Measurements from ENCODE around the gene TBC1D16. TPM values are rescaled to one million over a fixed set of nuclear protein-coding genes. Genes with fewer than 3 reads are reported as not detected.
A peak's percentile ranks its signal among the peaks of the same experiment; 100 is the strongest.

TBC1D16 gene
- total RNA-seq, 2 experiments from 2014 or later, result 0.38 to 0.74 TPM

DNA sequence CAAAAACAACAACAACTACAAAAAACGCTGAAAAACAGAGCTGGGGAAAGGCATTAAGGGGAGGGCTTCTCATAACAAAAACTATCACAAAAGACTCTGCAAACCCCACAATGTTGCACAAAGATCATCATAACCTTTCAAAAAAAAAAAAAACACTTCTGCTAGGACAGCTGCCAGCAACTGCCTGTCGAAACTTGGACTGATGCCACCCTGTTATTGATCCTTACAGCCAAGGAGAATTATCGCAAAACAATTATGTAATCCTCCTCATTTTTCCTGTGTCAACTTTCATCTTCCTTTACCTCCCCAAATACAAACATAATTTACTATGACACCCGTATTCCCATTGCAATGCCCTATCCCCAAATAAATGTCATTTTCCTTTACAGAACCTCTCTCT is 10.0 kb upstream of the TBC1D16 start:
- Histone ChIP-seq H3K9me2 (ENCODE audit: insufficient read depth, low read length) (no peaks in the 10 kb centered on the region), H3K4me3 (ENCODE audit: low read depth, low read length, poor library complexity, severe bottlenecking) (no peak overlapping the region), H3K36me3 (ENCODE audit: insufficient read depth, low read length) (no peaks in the 10 kb centered on the region), H3K4me2 (ENCODE audit: low read length) (no peak overlapping the region), H3K4me1 (ENCODE audit: insufficient read depth, low read length, poor library complexity, severe bottlenecking) (no peaks in the 10 kb centered on the region), H3K27ac (ENCODE audit: low read depth, low read length, poor library complexity, severe bottlenecking) (no peak overlapping the region), H3K9me3 (ENCODE audit: low read length) (no peaks in the 10 kb centered on the region), H2AFZ (ENCODE audit: low read length) (no peak overlapping the region), H4K20me1 (ENCODE audit: insufficient read depth, low read length) (no peaks in the 10 kb centered on the region), H3K79me2 (ENCODE audit: insufficient read depth, low read depth, low read length) (no peaks in the 10 kb centered on the region)
- intact Hi-C loops (cut with micrococcal nuclease; ENCODE audit: unreplicated experiment), result no loop called here
- ChIA-PET POLR2A (interaction anchor here (0.8 kb wide), 1 partner anchor 19 kb away, joined by 3 read pairs; no protein-coding TSS in a partner anchor), CTCF (ENCODE audit: unreplicated experiment) (interaction anchor here (0.6 kb wide), 1 partner anchor 777 kb away, joined by 3 read pairs; no protein-coding TSS in a partner anchor)
- BruUV-seq (replicated peaks), result no TSS peak
- no peak for TF ChIP-seq CTCF (conservative IDR thresholded peaks at IDR 0.05; ENCODE audit: low read length)
- no peak for DNase-seq (ENCODE audit: low spot score)

- H3K36me3 ChIP-seq (ENCODE audit: insufficient read depth, low read length), result no peaks in the 10 kb centered on the region
- H3K4me2 ChIP-seq (ENCODE audit: low read length), result no peak overlapping the region
- intact Hi-C loops (cut with micrococcal nuclease; ENCODE audit: unreplicated experiment), result no loop called here
- no peaks in the 10 kb centered on the region for H3K79me2 ChIP-seq (ENCODE audit: insufficient read depth, low read depth, low read length)
- H3K9me3 ChIP-seq (ENCODE audit: low read length), result no peaks in the 10 kb centered on the region
- TF ChIP-seq CTCF (conservative IDR thresholded peaks at IDR 0.05; ENCODE audit: low read length) (no peak), EZH2phosphoT487 (IDR thresholded peaks at IDR 0.05; ENCODE audit: borderline replicate concordance, low read depth, low read length) (no peak)
- no peak overlapping the region for H3K4me3 ChIP-seq (ENCODE audit: low read depth, low read length, poor library complexity, severe bottlenecking)
- DNase-seq (ENCODE audit: low spot score), result no peak
- H2AFZ ChIP-seq (ENCODE audit: low read length), result no peak overlapping the region
- BruUV-seq (replicated peaks), result no TSS peak
- H3K27ac ChIP-seq (ENCODE audit: low read depth, low read length, poor library complexity, severe bottlenecking), result no peak overlapping the region
- H3K4me1 ChIP-seq (ENCODE audit: insufficient read depth, low read length, poor library complexity, severe bottlenecking), result no peaks in the 10 kb centered on the region
- H3K9me2 ChIP-seq (ENCODE audit: insufficient read depth, low read length), result no peaks in the 10 kb centered on the region
- no peaks in the 10 kb centered on the region for H4K20me1 ChIP-seq (ENCODE audit: insufficient read depth, low read length)
- POLR2A ChIA-PET, result no interaction called here
- CTCF ChIA-PET (ENCODE audit: unreplicated experiment), result interaction anchor here (0.6 kb wide), 1 partner anchor 36 kb away, joined by 5 read pairs; no protein-coding TSS in a partner anchor
Measured at GRCh38 chr17:80043963-80044362, 8.3 kb upstream of the TBC1D16 start.

GRCh38 chr17:80036715-80037477 is 1.2 kb upstream of the TBC1D16 start:
- BruUV-seq (replicated peaks), result no TSS peak
- TF ChIP-seq EZH2phosphoT487 (IDR thresholded peaks at IDR 0.05; ENCODE audit: borderline replicate concordance, low read depth, low read length), result no peak
- no peak for TF ChIP-seq CTCF (conservative IDR thresholded peaks at IDR 0.05; ENCODE audit: low read length)
- ChIA-PET CTCF (ENCODE audit: unreplicated experiment) (no interaction called here), POLR2A (no interaction called here)
- no peaks in the 10 kb centered on the region for H3K9me3 ChIP-seq (ENCODE audit: low read length)
- peaks cover 5% of the 10 kb centered on the region for H3K4me1 ChIP-seq (ENCODE audit: insufficient read depth, low read length, poor library complexity, severe bottlenecking)
- H3K4me2 ChIP-seq (ENCODE audit: low read length), result peak overlapping the region; percentile 71
- no peaks in the 10 kb centered on the region for H3K36me3 ChIP-seq (ENCODE audit: insufficient read depth, low read length)
- H4K20me1 ChIP-seq (ENCODE audit: insufficient read depth, low read length), result no peaks in the 10 kb centered on the region
- H3K4me3 ChIP-seq (ENCODE audit: low read depth, low read length, poor library complexity, severe bottlenecking), result peak overlapping the region; percentile 62
- no peak overlapping the region for H3K27ac ChIP-seq (ENCODE audit: low read depth, low read length, poor library complexity, severe bottlenecking)
- H3K9me2 ChIP-seq (ENCODE audit: insufficient read depth, low read length), result no peaks in the 10 kb centered on the region
- intact Hi-C loops (cut with micrococcal nuclease; ENCODE audit: unreplicated experiment), result no loop called here
- no peaks in the 10 kb centered on the region for H3K79me2 ChIP-seq (ENCODE audit: insufficient read depth, low read depth, low read length)
- no peak for DNase-seq (ENCODE audit: low spot score)
- H2AFZ ChIP-seq (ENCODE audit: low read length), result no peak overlapping the region

Measured in OCI-LY7 (cell line).